Measurements from ENCODE around the gene HDGFL2. TPM values are rescaled to one million over a fixed set of nuclear protein-coding genes. Genes with fewer than 3 reads are reported as not detected.

The HDGFL2 gene
- total and polyA plus RNA-seq, 12 donors, result 22.0 to 74.7 (median 35.7) TPM

DNA sequence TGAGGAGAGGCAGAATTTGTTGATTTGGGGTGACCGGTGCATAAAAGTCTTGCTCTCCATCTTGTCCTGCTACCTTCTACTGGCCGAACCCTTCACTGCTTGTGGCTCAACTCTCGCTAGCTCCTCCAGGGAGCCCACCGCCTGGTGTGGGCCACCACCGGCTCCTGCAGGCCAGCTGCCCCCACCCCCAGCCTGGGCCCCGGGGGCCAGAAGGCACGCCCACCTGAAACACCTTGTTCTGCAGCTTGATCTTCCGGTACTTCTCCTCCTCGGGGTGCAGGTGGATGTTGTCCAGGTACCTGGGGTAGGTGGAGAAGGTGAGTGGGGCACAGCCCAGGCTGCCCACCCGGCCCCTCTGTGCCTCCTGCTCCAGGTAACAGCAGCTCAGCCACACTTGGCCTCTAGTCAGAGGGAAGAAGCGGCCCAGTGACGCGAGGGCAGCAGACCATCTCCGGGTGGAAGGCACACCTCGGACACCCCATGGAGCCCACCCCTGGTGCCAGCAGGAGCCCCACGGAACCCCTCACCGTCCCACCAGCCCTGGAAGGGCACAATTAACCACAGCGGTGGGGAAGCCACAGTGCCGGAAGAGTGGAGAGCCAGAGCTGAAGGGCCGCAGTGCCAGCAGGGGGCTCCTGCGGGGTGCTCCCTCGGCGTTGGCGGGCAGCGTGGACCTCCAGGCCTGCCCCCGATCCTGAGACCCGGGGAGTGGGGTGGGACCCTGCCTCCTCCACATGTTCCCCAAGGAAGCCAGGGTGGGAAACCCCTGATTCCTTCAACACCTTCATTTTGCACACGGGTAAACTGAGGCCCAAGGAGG is 24.6 kb upstream of the HDGFL2 start:
- Histone ChIP-seq H3K27ac (peak overlapping the region; percentile 80 to 95 (median 92)), H3K4me1 (replicated peaks in 1 of 2) (peaks cover 37 to 49% of the 10 kb centered on the region in 2 donors), H3K36me3 (replicated peaks in 1 of 2) (peaks cover 0 to 88% of the 10 kb centered on the region in 2 donors), H3K9me3 (replicated peaks in 1 of 3) (no peaks in the 10 kb centered on the region), H3K4me3 (no peak overlapping the region), H3K27me3 (no peaks in the 10 kb centered on the region)
- intact Hi-C loops (cut with DNase I), result no loop called here
- 80 to 86% (median 82%) methylated on average over 6 to 28 of the region's 28 CpGs for WGBS, 4 donors
- TF ChIP-seq, protein P1, sequence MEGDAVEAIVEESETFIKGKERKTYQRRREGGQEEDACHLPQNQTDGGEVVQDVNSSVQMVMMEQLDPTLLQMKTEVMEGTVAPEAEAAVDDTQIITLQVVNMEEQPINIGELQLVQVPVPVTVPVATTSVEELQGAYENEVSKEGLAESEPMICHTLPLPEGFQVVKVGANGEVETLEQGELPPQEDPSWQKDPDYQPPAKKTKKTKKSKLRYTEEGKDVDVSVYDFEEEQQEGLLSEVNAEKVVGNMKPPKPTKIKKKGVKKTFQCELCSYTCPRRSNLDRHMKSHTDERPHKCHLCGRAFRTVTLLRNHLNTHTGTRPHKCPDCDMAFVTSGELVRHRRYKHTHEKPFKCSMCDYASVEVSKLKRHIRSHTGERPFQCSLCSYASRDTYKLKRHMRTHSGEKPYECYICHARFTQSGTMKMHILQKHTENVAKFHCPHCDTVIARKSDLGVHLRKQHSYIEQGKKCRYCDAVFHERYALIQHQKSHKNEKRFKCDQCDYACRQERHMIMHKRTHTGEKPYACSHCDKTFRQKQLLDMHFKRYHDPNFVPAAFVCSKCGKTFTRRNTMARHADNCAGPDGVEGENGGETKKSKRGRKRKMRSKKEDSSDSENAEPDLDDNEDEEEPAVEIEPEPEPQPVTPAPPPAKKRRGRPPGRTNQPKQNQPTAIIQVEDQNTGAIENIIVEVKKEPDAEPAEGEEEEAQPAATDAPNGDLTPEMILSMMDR (IDR thresholded peaks at IDR 0.05), result no peak
- TF ChIP-seq POLR2A (IDR thresholded peaks at IDR 0.05), result no peak
- DNase-seq, result no peak

DNA sequence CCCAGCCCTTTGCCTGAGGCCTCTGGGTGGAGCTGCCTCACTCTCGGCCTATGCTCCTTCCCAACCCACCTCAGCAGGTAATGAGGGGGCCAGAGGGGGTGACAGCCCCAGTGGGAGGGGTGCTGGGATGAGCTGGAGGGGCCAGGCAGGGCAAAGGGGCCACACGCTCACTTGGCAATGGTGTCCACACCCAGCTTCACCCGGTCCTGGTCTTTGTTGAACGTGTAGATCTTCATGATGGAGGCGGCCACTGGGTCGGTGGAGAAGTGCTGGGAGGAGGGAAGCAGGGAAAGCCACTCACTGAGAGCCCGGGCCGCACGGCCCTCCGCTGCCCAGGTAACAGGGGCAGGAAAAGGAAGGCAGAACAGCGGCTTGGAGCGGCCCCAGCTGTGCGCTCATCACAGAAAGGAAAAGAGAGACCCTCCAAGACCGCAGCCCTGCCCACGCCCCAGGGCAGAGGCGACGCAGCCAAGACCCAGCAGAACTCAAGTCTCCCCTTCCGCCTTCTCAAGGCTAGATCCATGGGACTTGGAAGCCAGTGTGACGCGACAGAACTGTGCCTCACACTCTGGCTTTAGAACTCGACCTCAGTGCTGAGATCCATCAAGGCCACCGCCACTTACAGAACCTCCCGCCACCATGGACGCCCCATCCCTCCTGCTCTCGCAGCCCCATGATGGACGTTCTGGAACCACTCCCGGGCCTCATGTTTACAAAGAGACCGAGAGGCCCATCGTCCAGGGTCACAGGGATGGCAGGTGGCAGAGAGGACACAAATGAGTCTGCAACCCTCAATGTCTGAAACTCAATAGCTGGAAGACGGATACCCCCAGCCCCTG is 23.7 kb upstream of the HDGFL2 start:
- H3K27me3 ChIP-seq, result no peaks in the 10 kb centered on the region
- no peak overlapping the region for H3K4me3 ChIP-seq
- H3K4me1 ChIP-seq (replicated peaks in 1 of 2), result peaks cover 37 to 52% of the 10 kb centered on the region in 2 donors
- intact Hi-C loops (cut with DNase I), result no loop called here
- peak overlapping the region; percentile 80 to 95 (median 92) for H3K27ac ChIP-seq
- 30 to 58% (median 45%) methylated on average over 8 to 30 of the region's 30 CpGs for WGBS, 4 donors
- peak; percentile 86 to 97 (median 96) for DNase-seq
- peaks cover 0 to 97% of the 10 kb centered on the region in 2 donors for H3K36me3 ChIP-seq (replicated peaks in 1 of 2)
- H3K9me3 ChIP-seq (replicated peaks in 1 of 3), result no peaks in the 10 kb centered on the region
- TF ChIP-seq POLR2A (IDR thresholded peaks at IDR 0.05), result peak in 1 of 2 donors; percentile 19
- TF ChIP-seq, protein P1 (IDR thresholded peaks at IDR 0.05), result no peak

DNA sequence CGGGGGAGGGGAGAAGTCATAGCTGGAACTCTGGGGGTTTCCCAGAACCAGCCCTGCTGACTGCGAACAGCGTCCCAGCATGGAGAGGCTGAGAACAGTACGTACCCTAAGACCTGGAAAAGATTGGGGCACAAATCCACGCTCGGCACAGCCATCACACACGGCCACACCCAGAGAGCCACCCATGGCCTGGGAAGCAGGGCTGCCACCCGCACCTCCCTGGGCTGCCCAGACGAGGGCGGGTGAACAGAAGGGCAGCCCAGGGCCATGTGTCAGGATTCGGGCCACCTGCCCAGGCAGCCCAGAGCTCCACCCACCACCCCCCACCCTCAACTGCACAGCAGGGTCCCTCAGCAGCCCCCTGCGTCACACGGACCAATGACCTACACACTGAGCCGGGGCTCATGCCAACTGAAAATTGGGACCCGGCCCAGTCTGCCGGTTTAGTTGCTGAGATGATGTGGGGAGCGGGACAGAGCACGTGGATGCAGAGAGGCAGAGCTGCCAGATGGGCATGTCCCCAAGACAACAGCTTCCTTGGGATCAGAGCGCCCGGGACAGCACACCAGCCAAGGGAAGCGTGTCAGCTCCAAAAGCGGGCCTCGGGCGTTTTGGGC is 23.0 kb upstream of the HDGFL2 start:
- H3K9me3 ChIP-seq (replicated peaks in 1 of 3), result no peaks in the 10 kb centered on the region
- DNase-seq, result peak; percentile 95 to 99 (median 98)
- WGBS, 4 donors, result 46 to 63% (median 49%) methylated on average over 10 to 24 of the region's 24 CpGs
- intact Hi-C loops (cut with DNase I), result no loop called here
- TF ChIP-seq, protein P1 (IDR thresholded peaks at IDR 0.05), result peak in 5 of 6 experiments; percentile 32 to 44 (median 38)
- TF ChIP-seq POLR2A (IDR thresholded peaks at IDR 0.05), result peak in 1 of 2 donors; percentile 62
- H3K4me1 ChIP-seq (replicated peaks in 1 of 2), result peaks cover 45 to 59% of the 10 kb centered on the region in 2 donors
- H3K27me3 ChIP-seq, result no peaks in the 10 kb centered on the region
- H3K4me3 ChIP-seq, result no peak overlapping the region
- H3K27ac ChIP-seq, result peak overlapping the region; percentile 80 to 95 (median 92)
- peaks cover 0 to 94% of the 10 kb centered on the region in 2 donors for H3K36me3 ChIP-seq (replicated peaks in 1 of 2)

Measured in adrenal gland (tissue), 12 donors.